ENCODE data around the gene F5.

- TF ChIP-seq POLR2A (IDR thresholded peaks at IDR 0.05; ENCODE audit: low read length) (no peak), GATA1 (IDR thresholded peaks at IDR 0.05; ENCODE audit: low read depth, low read length) (no peak)
These were observed 1.1 kb downstream of the F5 start for GRCh38 chr1:169585181-169585580.
